Coronary artery (tissue), 2 donors: ENCODE results near the gene CFAP45.
A peak's percentile ranks its signal among the peaks of the same experiment; 100 is the strongest.

ENCODE experiments used
- DNase-seq: peaks from one replicate; pipeline ENCODE4 v3.0.0-alpha.2; 2017; ENCODE audit warnings: low spot score
- H3K27ac ChIP-seq, 2 donors: fragments of 200-600 bp; sonication (generic); one replicate each; pipeline ENCODE4 v1.5.1; 2016 to 2019
- H3K4me3 ChIP-seq: fragments of 200-600 bp; sonication (generic); 2 replicates; pipeline ENCODE4 v1.5.1; 2016; ENCODE audit warnings: mild to moderate bottlenecking, moderate library complexity
- TF ChIP-seq, protein P1 (sequence below): fragments of 200-600 bp; sonication (generic); IDR thresholded peaks from one replicate; pipeline ENCODE4 v1.5.1; 2019; ENCODE audit warnings: antibody characterized with exemption

Gene CFAP45

DNA sequence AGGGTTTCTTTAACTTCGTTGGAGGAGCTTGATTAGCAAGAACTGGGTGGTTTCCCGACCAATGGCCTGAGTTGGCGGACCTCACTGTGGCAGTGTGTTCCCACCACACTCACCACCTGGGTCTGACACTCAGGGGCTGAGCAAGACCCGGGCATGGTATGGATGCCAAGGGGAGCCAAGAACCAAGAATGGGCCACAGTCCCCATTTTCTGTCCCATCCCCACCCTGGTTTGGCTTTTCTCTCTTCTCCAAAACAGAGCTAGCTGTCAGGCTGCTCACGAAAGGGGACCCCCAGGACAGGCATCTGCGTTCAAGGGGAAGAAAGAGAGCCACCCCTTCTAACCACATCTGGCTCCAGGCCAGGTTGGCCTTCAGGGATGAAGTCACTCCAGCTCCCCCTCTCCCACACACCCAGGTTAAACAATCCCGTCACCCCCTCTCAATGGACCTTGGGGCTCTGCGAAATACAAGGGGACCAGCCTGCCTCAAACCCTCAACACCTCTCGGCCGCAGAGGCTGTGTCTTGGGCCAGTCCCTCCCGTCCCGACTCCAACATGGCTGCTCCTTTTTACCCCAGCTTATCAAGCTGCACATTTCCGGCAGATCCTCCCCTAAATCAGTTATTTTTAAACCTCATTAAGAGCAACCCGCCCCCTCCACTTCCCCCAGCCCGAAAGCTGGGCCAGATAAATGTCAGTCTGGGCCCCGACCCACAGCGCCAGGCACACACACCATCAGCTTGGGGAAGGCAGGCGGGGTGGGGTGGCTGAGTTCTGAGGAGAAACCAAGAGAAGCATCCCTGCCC, 21.9 kb upstream of the CFAP45 start:
- H3K27ac ChIP-seq, result peak overlapping the region; percentile 95 to 100
- DNase-seq, result no peak
- peak overlapping the region; percentile 87 for H3K4me3 ChIP-seq
- TF ChIP-seq, protein P1, sequence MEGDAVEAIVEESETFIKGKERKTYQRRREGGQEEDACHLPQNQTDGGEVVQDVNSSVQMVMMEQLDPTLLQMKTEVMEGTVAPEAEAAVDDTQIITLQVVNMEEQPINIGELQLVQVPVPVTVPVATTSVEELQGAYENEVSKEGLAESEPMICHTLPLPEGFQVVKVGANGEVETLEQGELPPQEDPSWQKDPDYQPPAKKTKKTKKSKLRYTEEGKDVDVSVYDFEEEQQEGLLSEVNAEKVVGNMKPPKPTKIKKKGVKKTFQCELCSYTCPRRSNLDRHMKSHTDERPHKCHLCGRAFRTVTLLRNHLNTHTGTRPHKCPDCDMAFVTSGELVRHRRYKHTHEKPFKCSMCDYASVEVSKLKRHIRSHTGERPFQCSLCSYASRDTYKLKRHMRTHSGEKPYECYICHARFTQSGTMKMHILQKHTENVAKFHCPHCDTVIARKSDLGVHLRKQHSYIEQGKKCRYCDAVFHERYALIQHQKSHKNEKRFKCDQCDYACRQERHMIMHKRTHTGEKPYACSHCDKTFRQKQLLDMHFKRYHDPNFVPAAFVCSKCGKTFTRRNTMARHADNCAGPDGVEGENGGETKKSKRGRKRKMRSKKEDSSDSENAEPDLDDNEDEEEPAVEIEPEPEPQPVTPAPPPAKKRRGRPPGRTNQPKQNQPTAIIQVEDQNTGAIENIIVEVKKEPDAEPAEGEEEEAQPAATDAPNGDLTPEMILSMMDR, result no peak

DNA sequence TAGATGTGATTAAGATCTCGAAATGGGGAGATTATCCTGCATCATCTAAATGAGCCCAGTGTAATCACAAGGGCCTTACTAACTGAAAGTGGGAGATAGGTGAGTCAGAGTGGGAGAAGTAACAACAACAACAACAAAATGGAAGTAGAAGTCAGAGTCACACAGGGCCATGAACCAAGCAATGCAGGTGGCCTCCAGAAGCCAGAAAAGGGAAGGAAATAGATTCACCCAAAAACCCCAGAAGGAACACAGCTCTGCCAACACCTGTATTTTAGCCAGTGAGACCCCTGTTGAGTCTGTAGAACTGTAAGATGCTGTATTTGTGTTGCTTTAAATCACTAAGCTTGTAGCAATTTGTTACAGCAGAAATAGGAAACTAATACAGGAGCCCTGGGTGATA, 21.3 kb upstream of the CFAP45 start:
- DNase-seq, result no peak
- Histone ChIP-seq H3K27ac (peak overlapping the region; percentile 95 to 100), H3K4me3 (peak overlapping the region; percentile 87)
- TF ChIP-seq, protein P1, result no peak

DNA sequence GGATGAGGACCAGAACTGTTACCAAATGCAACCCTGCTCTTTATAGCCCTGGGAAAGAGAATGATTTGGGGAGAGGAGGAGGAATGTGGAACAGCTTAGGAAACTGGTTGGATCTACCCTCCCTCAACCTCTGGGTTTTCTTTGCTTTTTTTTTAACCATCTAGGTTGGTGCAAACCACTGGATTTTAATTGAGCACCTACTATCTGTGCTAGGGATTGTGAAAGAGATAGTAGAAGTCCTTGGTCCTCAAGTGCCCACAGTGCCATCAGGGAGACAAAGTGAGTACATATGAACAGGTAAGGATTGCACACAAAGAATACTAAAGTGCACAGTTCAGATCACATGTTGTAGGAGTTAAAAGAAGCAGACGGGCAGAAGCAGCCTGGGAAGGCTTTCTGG, 20.7 kb upstream of the CFAP45 start:
- no peak for DNase-seq
- H3K4me3 ChIP-seq, result peak overlapping the region; percentile 21
- H3K27ac ChIP-seq, result peak overlapping the region; percentile 95 to 100
- TF ChIP-seq, protein P1, result no peak

DNA sequence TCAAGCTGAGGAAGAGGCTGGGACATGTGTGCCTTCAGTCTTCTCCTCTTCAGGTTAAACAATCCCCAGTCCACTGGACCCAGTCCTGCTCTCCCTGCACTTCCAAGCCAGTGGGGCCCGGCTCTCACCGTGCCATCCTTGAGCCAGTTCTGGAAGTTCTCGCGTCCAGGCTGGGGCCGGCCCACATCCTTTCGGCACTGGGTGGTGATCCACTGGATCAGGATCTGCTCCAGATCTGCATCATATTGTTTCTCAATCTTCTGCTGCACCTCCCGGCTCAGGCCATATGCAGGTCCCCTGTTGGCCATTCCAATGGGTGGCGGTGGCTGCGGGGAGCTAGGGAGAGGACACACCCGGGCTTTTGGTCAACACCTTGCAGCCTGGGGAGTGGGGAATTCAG, 20.2 kb upstream of the CFAP45 start:
- Histone ChIP-seq H3K27ac (peak overlapping the region in 1 of 2 donors; percentile 13), H3K4me3 (peak overlapping the region; percentile 21)
- TF ChIP-seq, protein P1, result no peak
- no peak for DNase-seq

DNA sequence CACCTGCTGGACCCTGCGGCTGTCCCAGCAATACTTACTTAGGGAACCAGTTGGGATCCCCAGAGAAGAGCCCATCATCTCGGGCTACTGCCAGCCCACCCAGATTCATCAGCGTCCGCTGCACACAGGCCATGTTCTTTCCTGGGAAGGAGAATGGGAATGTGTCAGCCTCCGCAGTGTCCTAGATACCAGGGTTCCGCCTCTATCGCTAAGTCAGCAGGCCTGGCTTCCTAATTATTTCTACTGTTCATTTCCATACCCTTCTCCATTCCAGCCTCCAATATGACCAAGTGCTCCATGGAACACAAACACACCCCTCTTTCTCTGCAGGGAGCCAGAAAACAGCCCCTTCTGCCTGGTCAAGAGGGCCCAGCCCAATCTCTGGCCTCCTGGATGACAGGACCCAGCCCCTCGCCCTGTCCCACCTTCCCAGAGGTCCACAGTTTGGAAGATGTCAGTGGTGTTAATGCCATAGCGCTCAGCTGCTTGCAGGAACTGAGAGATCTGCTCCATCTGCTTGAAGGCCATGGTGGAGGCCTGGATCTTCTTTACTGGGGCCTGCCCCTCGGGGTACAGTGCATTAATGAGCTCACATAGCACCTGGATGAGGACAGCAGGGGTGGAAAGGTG, 19.4 kb upstream of the CFAP45 start:
- no peak overlapping the region for H3K4me3 ChIP-seq
- TF ChIP-seq, protein P1, result no peak
- H3K27ac ChIP-seq, result peak overlapping the region in 1 of 2 donors; percentile 13
- no peak for DNase-seq

DNA sequence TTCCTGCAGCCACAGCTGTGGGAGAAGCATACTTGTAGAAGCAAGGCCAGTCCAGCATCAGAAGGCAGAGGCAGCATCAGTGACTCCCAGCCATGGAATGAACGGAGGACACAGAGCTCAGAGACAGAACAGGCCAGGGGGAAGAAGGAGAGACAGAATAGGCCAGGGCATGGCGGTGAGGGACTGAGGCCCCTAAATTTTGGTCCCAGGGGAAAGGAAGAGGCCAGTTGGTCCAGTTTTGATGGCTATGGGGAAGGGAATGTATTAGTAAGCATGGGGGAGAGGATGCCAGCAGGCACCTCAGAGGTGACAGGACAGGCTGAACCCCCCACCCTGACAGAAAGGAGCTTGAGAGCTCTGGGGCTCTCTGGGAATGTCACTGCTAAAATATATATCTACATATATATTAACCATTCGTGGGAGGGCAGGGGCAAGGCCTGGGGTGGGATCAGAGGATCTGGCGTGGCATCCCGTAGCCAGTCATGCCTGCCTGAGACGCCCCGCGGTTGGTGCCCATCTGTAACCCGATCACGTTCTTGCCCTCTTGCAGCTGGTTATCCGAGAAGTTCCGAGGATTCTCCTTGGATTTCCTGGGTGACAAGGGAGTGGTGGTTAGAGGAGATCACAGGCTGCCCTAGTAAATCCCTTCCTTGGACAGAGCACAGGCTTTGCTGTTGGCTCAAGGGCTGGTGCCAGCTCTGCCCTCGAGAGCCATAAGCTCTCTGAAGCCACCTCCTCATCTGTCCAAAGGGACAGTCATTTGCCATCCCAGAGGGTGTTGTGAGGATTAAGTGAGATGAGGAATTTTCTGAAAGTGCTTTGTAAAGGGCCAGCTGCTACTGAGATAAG, 18.6 kb upstream of the CFAP45 start:
- Histone ChIP-seq H3K4me3 (no peak overlapping the region), H3K27ac (peak overlapping the region in 1 of 2 donors; percentile 34)
- no peak for DNase-seq
- TF ChIP-seq, protein P1, result no peak
